Astrocyte of the cerebellum (primary cell): ENCODE data around the gene TOP3A.

Experiments used
- DNase-seq: peaks from one replicate; pipeline ENCODE4 v3.0.0-alpha.2; 2011; ENCODE audit warnings: low read depth
- H3K4me3 ChIP-seq: 2 replicates; pipeline ENCODE4 v1.5.1; 2011; ENCODE audit warnings: mild to moderate bottlenecking, low read depth, low read length, moderate library complexity
- CTCF ChIP-seq: IDR thresholded peaks from 2 replicates; pipeline ENCODE4 v1.5.1; 2012; ENCODE audit warnings: low read length, low read depth, moderate library complexity, mild to moderate bottlenecking; ENCODE audit errors: missing control alignments
- in situ Hi-C: cut with HindIII; loops from 2 replicates; pipeline ENCODE4 v1.10.0; 2017; ENCODE audit warnings: low sequenced_read_pairs

The TOP3A gene, protein sequence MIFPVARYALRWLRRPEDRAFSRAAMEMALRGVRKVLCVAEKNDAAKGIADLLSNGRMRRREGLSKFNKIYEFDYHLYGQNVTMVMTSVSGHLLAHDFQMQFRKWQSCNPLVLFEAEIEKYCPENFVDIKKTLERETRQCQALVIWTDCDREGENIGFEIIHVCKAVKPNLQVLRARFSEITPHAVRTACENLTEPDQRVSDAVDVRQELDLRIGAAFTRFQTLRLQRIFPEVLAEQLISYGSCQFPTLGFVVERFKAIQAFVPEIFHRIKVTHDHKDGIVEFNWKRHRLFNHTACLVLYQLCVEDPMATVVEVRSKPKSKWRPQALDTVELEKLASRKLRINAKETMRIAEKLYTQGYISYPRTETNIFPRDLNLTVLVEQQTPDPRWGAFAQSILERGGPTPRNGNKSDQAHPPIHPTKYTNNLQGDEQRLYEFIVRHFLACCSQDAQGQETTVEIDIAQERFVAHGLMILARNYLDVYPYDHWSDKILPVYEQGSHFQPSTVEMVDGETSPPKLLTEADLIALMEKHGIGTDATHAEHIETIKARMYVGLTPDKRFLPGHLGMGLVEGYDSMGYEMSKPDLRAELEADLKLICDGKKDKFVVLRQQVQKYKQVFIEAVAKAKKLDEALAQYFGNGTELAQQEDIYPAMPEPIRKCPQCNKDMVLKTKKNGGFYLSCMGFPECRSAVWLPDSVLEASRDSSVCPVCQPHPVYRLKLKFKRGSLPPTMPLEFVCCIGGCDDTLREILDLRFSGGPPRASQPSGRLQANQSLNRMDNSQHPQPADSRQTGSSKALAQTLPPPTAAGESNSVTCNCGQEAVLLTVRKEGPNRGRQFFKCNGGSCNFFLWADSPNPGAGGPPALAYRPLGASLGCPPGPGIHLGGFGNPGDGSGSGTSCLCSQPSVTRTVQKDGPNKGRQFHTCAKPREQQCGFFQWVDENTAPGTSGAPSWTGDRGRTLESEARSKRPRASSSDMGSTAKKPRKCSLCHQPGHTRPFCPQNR

GRCh38 chr17:18314731-18315561 is at the start of gene TOP3A, which contains the start of gene SMCR8:
TOP3A (minus strand) TSS chr17:18314994; CDS start chr17:18314778, 216 bp downstream.
SMCR8 (plus strand) TSS chr17:18315293; CDS start chr17:18315790, 497 bp downstream.
- peak; percentile 95 for DNase-seq
- in situ Hi-C loops, result no loop called here
- H3K4me3 ChIP-seq, result peak within 1 kb of the TSS; percentile 93
- TF ChIP-seq CTCF, result no peak

- no peak for DNase-seq
- H3K4me3 ChIP-seq, result no peak overlapping the region
- in situ Hi-C loops, result no loop called here
- TF ChIP-seq CTCF, result no peak
Measured at GRCh38 chr17:18364166-18364565, 49.4 kb upstream of the TOP3A start.

GRCh38 chr17:18363101-18364049 is 48.6 kb upstream of the TOP3A start, which contains the start of gene SHMT1:
SHMT1 (minus strand) TSS chr17:18363550; CDS start chr17:18355981, 7,569 bp downstream.
- no peak for TF ChIP-seq CTCF
- peak; percentile 62 for DNase-seq
- H3K4me3 ChIP-seq, result peak within 1 kb of the TSS; percentile 80
- in situ Hi-C loops, result no loop called here

- DNase-seq, result peak; percentile 13
- in situ Hi-C loops, result no loop called here
- TF ChIP-seq CTCF, result no peak
- H3K4me3 ChIP-seq, result peak overlapping the region; percentile 80
Measured at GRCh38 chr17:18362698-18363100, 47.9 kb upstream of the TOP3A start.

GRCh38 chr17:18361837-18362697 is 47.3 kb upstream of the TOP3A start:
- H3K4me3 ChIP-seq, result peak overlapping the region; percentile 80
- no peak for TF ChIP-seq CTCF
- in situ Hi-C loops, result no loop called here
- DNase-seq, result no peak
